Measurements from ENCODE around the gene SMIM23.

DNA sequence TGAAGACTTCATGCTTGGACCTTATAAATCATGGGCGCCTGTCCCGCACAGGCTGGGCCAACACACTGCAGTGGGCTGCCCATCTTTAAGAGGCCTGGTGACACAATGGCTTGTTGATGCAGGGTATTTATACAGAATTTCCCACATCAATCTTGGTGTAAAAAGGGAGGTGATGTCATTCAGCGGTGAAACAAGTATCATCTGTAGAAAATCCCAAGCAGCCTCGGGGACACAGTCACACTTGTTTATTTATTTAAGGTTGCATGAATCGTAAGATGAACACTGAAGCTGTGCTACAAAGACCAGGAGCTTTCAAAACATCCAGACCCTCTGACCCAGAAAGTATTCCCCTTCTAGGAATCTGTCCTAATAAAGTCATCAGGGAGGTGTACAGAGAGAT is 40.5 kb downstream of the SMIM23 start:
- TF ChIP-seq, protein P1, sequence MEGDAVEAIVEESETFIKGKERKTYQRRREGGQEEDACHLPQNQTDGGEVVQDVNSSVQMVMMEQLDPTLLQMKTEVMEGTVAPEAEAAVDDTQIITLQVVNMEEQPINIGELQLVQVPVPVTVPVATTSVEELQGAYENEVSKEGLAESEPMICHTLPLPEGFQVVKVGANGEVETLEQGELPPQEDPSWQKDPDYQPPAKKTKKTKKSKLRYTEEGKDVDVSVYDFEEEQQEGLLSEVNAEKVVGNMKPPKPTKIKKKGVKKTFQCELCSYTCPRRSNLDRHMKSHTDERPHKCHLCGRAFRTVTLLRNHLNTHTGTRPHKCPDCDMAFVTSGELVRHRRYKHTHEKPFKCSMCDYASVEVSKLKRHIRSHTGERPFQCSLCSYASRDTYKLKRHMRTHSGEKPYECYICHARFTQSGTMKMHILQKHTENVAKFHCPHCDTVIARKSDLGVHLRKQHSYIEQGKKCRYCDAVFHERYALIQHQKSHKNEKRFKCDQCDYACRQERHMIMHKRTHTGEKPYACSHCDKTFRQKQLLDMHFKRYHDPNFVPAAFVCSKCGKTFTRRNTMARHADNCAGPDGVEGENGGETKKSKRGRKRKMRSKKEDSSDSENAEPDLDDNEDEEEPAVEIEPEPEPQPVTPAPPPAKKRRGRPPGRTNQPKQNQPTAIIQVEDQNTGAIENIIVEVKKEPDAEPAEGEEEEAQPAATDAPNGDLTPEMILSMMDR (IDR thresholded peaks at IDR 0.05), result no peak
- no peak for TF ChIP-seq EZH2 (IDR thresholded peaks at IDR 0.05; ENCODE audit: borderline replicate concordance, insufficient read depth, low read depth, low read length, poor library complexity, severe bottlenecking)
